HG03565 (cell line): ENCODE data around the gene SGSM1.

ENCODE experiments used
- ATAC-seq: cut with Tn5 transposase; IDR thresholded peaks from one replicate; pipeline ENCODE4 v1.9.1; 2021; ENCODE audit warnings: mild to moderate bottlenecking, moderate library complexity; ENCODE audit not compliant: unreplicated experiment

Gene SGSM1

GRCh38 chr22:24807284-24807950 lies 1.4 kb downstream of the SGSM1 start:
- no peak for ATAC-seq

GRCh38 chr22:24809331-24809730 lies 3.3 kb downstream of the SGSM1 start:
- no peak for ATAC-seq

GRCh38 chr22:24810043-24810749 lies 4.2 kb downstream of the SGSM1 start:
- no peak for ATAC-seq

GRCh38 chr22:24812950-24813775 lies 7.2 kb downstream of the SGSM1 start:
- ATAC-seq: no peak

GRCh38 chr22:24813861-24814770 lies 8.1 kb downstream of the SGSM1 start:
- ATAC-seq: no peak

- no peak for ATAC-seq
These were observed 10.8 kb downstream of the SGSM1 start for GRCh38 chr22:24816806-24817205.

GRCh38 chr22:24819487-24819886 lies 13.5 kb downstream of the SGSM1 start:
- ATAC-seq: no peak

GRCh38 chr22:24819911-24820461 lies 14.0 kb downstream of the SGSM1 start:
- ATAC-seq: no peak

- ATAC-seq: no peak
These were observed 16.5 kb downstream of the SGSM1 start for GRCh38 chr22:24822471-24822870.

- no peak for ATAC-seq
These were observed 17.8 kb downstream of the SGSM1 start for GRCh38 chr22:24823787-24824186.

- no peak for ATAC-seq
These were observed 18.2 kb downstream of the SGSM1 start for GRCh38 chr22:24824250-24824649.

- ATAC-seq: no peak
These were observed 18.9 kb downstream of the SGSM1 start for GRCh38 chr22:24824915-24825314.

- no peak for ATAC-seq
These were observed 20.8 kb downstream of the SGSM1 start for GRCh38 chr22:24826710-24827285.

- ATAC-seq: no peak
These were observed 21.3 kb downstream of the SGSM1 start for GRCh38 chr22:24827296-24827695.

- ATAC-seq: no peak
These were observed 24.4 kb downstream of the SGSM1 start for GRCh38 chr22:24830205-24830979.

- no peak for ATAC-seq
These were observed 25.7 kb downstream of the SGSM1 start for GRCh38 chr22:24831687-24832086.

- ATAC-seq: no peak
These were observed 28.0 kb downstream of the SGSM1 start for GRCh38 chr22:24833881-24834495.

GRCh38 chr22:24834845-24835570 lies 29.0 kb downstream of the SGSM1 start:
- no peak for ATAC-seq
